H1 (cell line): ENCODE data around the gene IPO11. TPM values are rescaled to one million over a fixed set of nuclear protein-coding genes. Genes with fewer than 3 reads are reported as not detected.

Experiments
- CTCF ChIA-PET: fragments of 300-600 bp; sonication (Branson Sonifier 250); formaldehyde crosslinking; loops from one replicate; lab custom pipeline; 2021; ENCODE audit not compliant: partially characterized antibody; lab: Charles Lee
- POLR2A ChIA-PET: fragments of 300-600 bp; sonication (Branson Sonifier 250); formaldehyde crosslinking; loops from one replicate; lab custom pipeline; 2021; ENCODE audit warnings: inconsistent platforms; ENCODE audit not compliant: partially characterized antibody; lab: Charles Lee
- DNase-seq, 2 experiments: peaks; one replicate each; pipeline versions ENCODE4 v3.0.0 to v3.0.0-alpha.2; 2010 to 2022; ENCODE audit warnings: low spot score in 2 of 2, low read depth in 1 of 2, mixed read lengths in 1 of 2
- FAIRE-seq: peaks from 2 replicates; lab custom pipeline; 2011; peaks lifted over from hg19 to GRCh38; lab: Jason Lieb, UNC
- H2AFZ ChIP-seq: 2 replicates; pipeline ENCODE4 v1.8.1; 2012; ENCODE audit warnings: low read length, inconsistent platforms
- H2AK5ac ChIP-seq: 2 replicates; pipeline ENCODE4 v1.6.1; 2013; ENCODE audit warnings: low read depth, low read length
- H2BK120ac ChIP-seq: replicated peaks from 2 replicates; pipeline ENCODE3; 2013; ENCODE audit warnings: low read depth, low read length, inconsistent platforms
- H2BK12ac ChIP-seq: 2 replicates; pipeline ENCODE4 v1.6.1; 2013; ENCODE audit warnings: low read depth, low read length
- H2BK15ac ChIP-seq: 2 replicates; pipeline ENCODE4 v1.6.1; 2013; ENCODE audit warnings: low read length
- H2BK20ac ChIP-seq: 2 replicates; pipeline ENCODE4 v1.6.1; 2013; ENCODE audit warnings: low read length
- H2BK5ac ChIP-seq: 2 replicates; pipeline ENCODE4 v1.6.1; 2013; ENCODE audit warnings: low read depth, low read length
- H3K14ac ChIP-seq: 2 replicates; pipeline ENCODE4 v1.6.1; 2013; ENCODE audit warnings: inconsistent platforms; ENCODE audit not compliant: insufficient read length
- H3K18ac ChIP-seq: 2 replicates; pipeline ENCODE4 v1.6.1; 2013; ENCODE audit warnings: low read length; ENCODE audit errors: extremely low read depth
- H3K23ac ChIP-seq: 2 replicates; pipeline ENCODE4 v1.6.1; 2013; ENCODE audit warnings: inconsistent platforms; ENCODE audit not compliant: insufficient read length
- H3K23me2 ChIP-seq: 2 replicates; pipeline ENCODE4 v1.6.1; 2013; ENCODE audit warnings: low read depth, low read length
- H3K27ac ChIP-seq: 2 replicates; pipeline ENCODE4 v1.6.1; 2011; ENCODE audit warnings: low read depth, low read length, inconsistent platforms
- H3K27me3 ChIP-seq, 4 experiments: replicated peaks in 1 of 4; 1 replicate in 1 of 4; 2 replicates in 3 of 4; pipeline versions ENCODE4 v1.6.1 to v1.8.1; 2011 to 2013; ENCODE audit warnings: low read length in 3 of 4, mild to moderate bottlenecking in 3 of 4, inconsistent platforms in 2 of 4, mixed read lengths in 2 of 4, moderate library complexity in 1 of 4; ENCODE audit not compliant: control insufficient read depth in 3 of 4, insufficient read depth in 3 of 4; ENCODE audit errors: extremely low read depth in 1 of 4
- H3K36me3 ChIP-seq, 4 experiments: 2 replicates each; pipeline versions ENCODE4 v1.6.1 to v1.8.1; 2011 to 2013; ENCODE audit warnings: mild to moderate bottlenecking in 4 of 4, low read length in 3 of 4, moderate library complexity in 2 of 4, control low read depth in 1 of 4, inconsistent platforms in 1 of 4; ENCODE audit not compliant: insufficient read depth in 4 of 4, control insufficient read depth in 2 of 4
- H3K4ac ChIP-seq: replicated peaks from 2 replicates; pipeline ENCODE3; 2013; ENCODE audit warnings: low read length, low read depth, mixed read lengths, inconsistent platforms; ENCODE audit not compliant: insufficient read length
- H3K4me1 ChIP-seq, 4 experiments: replicated peaks in 1 of 4; 1 replicate in 1 of 4; 2 replicates in 3 of 4; pipeline versions ENCODE4 v1.6.1 to v1.8.1; 2011 to 2013; ENCODE audit warnings: low read length in 3 of 4, inconsistent platforms in 2 of 4, mixed read lengths in 1 of 4; ENCODE audit not compliant: insufficient read depth in 4 of 4, control insufficient read depth in 3 of 4
- H3K4me2 ChIP-seq, 2 experiments: 2 replicates each; pipeline versions ENCODE4 v1.6.1 to v1.8.1; 2011 to 2013; ENCODE audit warnings: low read depth in 2 of 2, low read length in 2 of 2, control low read depth in 1 of 2, inconsistent platforms in 1 of 2, mild to moderate bottlenecking in 1 of 2; ENCODE audit not compliant: insufficient read depth in 1 of 2
- H3K4me3 ChIP-seq, 4 experiments: fragments of 200-600, 300-600 bp in 1 of 4; sonication (generic), shearing (Covaris generic), sonication (Bioruptor Twin) in 1 of 4; 2 replicates each; pipeline versions ENCODE4 v1.5.1 to v1.8.1; 2011 to 2016; ENCODE audit warnings: low read length in 4 of 4, low read depth in 3 of 4, control low read depth in 2 of 4, inconsistent platforms in 2 of 4, mild to moderate bottlenecking in 2 of 4, mixed read lengths in 1 of 4, moderate library complexity in 1 of 4; ENCODE audit not compliant: insufficient read depth in 2 of 4; ENCODE audit errors: extremely low read depth in 1 of 4
- H3K56ac ChIP-seq: replicated peaks from 2 replicates; pipeline ENCODE3; 2013; ENCODE audit warnings: low read depth, mild to moderate bottlenecking, mixed read lengths, low read length, inconsistent platforms; ENCODE audit not compliant: insufficient read length
- H3K79me1 ChIP-seq: 2 replicates; pipeline ENCODE4 v1.6.1; 2013; ENCODE audit warnings: low read depth, low read length, control low read depth
- H3K79me2 ChIP-seq, 2 experiments: 2 replicates each; pipeline versions ENCODE4 v1.6.1 to v1.8.1; 2012 to 2013; ENCODE audit warnings: low read length in 2 of 2, mild to moderate bottlenecking in 2 of 2, inconsistent platforms in 1 of 2; ENCODE audit not compliant: insufficient read depth in 2 of 2, control insufficient read depth in 1 of 2
- H3K9ac ChIP-seq, 4 experiments: replicated peaks in 1 of 4; 1 replicate in 1 of 4; 2 replicates in 3 of 4; pipeline versions ENCODE4 v1.6.1 to v1.8.1; 2011 to 2013; ENCODE audit warnings: low read depth in 3 of 4, low read length in 3 of 4, control low read depth in 2 of 4, mild to moderate bottlenecking in 2 of 4, moderate library complexity in 2 of 4, inconsistent platforms in 1 of 4; ENCODE audit errors: extremely low read depth in 1 of 4
- H3K9me3 ChIP-seq, 2 experiments: 2 replicates each; pipeline versions ENCODE4 v1.6.1 to v1.8.1; 2012 to 2013; ENCODE audit warnings: mild to moderate bottlenecking in 2 of 2, moderate library complexity in 2 of 2, control low read depth in 1 of 2, inconsistent platforms in 1 of 2, low read depth in 1 of 2, low read length in 1 of 2, mixed read lengths in 1 of 2; ENCODE audit not compliant: insufficient read depth in 2 of 2
- H4K20me1 ChIP-seq, 2 experiments: replicated peaks in 1 of 2; 2 replicates each; pipeline versions ENCODE3 to v1.8.1; 2011 to 2013; ENCODE audit warnings: inconsistent platforms in 2 of 2, low read length in 2 of 2, mild to moderate bottlenecking in 1 of 2; ENCODE audit not compliant: insufficient read depth in 2 of 2, control insufficient read depth in 1 of 2
- H4K5ac ChIP-seq: 2 replicates; pipeline ENCODE4 v1.6.1; 2013; ENCODE audit warnings: low read length, low read depth, mixed read lengths, inconsistent platforms; ENCODE audit not compliant: insufficient read length
- H4K8ac ChIP-seq: 2 replicates; pipeline ENCODE4 v1.8.0; 2013; ENCODE audit warnings: mild to moderate bottlenecking, moderate library complexity, low read length, inconsistent platforms; ENCODE audit not compliant: insufficient read depth; ENCODE audit errors: extremely low read depth
- H4K91ac ChIP-seq: replicated peaks from 2 replicates; pipeline ENCODE3; 2013; ENCODE audit warnings: low read length, mixed read lengths, inconsistent platforms; ENCODE audit not compliant: insufficient read length
- MAFK ChIP-seq: IDR thresholded peaks from 2 replicates; pipeline ENCODE4 v1.6.1; 2012; ENCODE audit warnings: low read depth, mild to moderate bottlenecking, improper control_type of control experiment, low read length
- MAX ChIP-seq: IDR thresholded peaks from 2 replicates; pipeline ENCODE4 v1.6.1; 2012; ENCODE audit warnings: inconsistent platforms
- WGBS, 2 experiments: shearing (Covaris generic) in 1 of 2; methylation state at CpG; one replicate each; pipeline versions ENCODE4 v1.1.6 to v1.1.7; 2013 to 2015; ENCODE audit warnings: low lambda C conversion rate in 2 of 2, mixed read lengths in 2 of 2, inconsistent platforms in 1 of 2, low coverage in 1 of 2, missing lambda C conversion rate in 1 of 2; ENCODE audit not compliant: insufficient replicate concordance in 2 of 2, insufficient coverage in 1 of 2, insufficient read length in 1 of 2; ENCODE audit errors: extremely low coverage in 1 of 2, missing lambda C conversion rate in 1 of 2; 5-methylcytosine and 5-hydroxymethylcytosine counted together
- polyA plus RNA-seq, 7 experiments: library from polyadenylated mRNA; depleted of rRNA in 3 of 7; stranded (reverse) in 5 of 7; unstranded in 2 of 7; fragments of >200 nt in 5 of 7; fragments of 200-250 nt in 2 of 7; gene quantifications; 1 replicate in 5 of 7; 2 replicates in 1 of 7; 4 replicates in 1 of 7; pipeline versions ENCODE4 v1.2.1 to v1.2.3, GENCODE V29; 2011 to 2013; ENCODE audit warnings: missing spikeins in 2 of 7, mixed read lengths in 2 of 7
- total RNA-seq: library from RNA; stranded (reverse); fragmentation: NEBNext Ultra II Directional; extraction: Animal tissue kit (Norgen Biotek cat#: 25700); gene quantifications from 2 replicates; pipeline ENCODE4 v1.2.1, GENCODE V29; 2021

The IPO11 gene
- total and polyA plus RNA-seq, 2 of the 8 experiments (the other 6 are each of a cell fraction or from before 2014, with no cell fraction given), result 23.6 to 64.4 TPM

DNA sequence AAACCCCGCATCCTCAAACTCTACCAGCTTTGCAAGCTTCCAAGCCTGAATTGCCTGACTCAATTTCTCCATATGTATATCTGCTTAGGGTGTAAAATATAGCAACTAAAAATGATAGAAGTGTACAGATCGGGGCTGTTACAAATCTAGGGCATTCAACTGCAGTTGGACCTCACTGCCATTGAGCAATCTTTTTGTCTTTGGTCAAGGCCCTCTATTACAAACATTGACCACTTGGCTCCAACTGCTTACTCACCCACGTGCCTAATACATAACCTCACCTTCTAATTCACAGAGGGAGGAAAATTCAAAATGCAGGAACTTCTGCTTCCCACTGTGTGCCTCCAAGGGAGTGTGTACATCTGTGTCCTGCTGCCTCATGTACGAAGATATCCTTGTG, 176.1 kb downstream of the IPO11 start:
- Histone ChIP-seq H4K20me1 (no peaks in the 10 kb centered on the region), H3K4ac (no peak overlapping the region), H2AFZ (no peak overlapping the region), H2BK20ac (no peak overlapping the region)
- no peak for FAIRE-seq
- TF ChIP-seq MAX, result no peak
- no peak for TF ChIP-seq MAFK
- TF ChIP-seq, all 59 proteins: peak for 0
- Histone ChIP-seq H2BK15ac (no peak overlapping the region), H4K8ac (no peak overlapping the region), H3K23ac (no peak overlapping the region), H3K79me2 (no peaks in the 10 kb centered on the region), H3K14ac (no peak overlapping the region), H2BK12ac (no peak overlapping the region), H3K18ac (no peak overlapping the region), H3K36me3 (peaks cover 0 to 3% (median 0%) of the 10 kb centered on the region in 4 experiments; a peak in 3 of 8 replicates), H3K27ac (no peak overlapping the region), H3K23me2 (no peaks in the 10 kb centered on the region), H4K91ac (no peak overlapping the region), H3K4me3 (no peak overlapping the region), H4K5ac (no peak overlapping the region), H3K79me1 (no peaks in the 10 kb centered on the region), H3K27me3 (no peaks in the 10 kb centered on the region), H3K9ac (no peak overlapping the region), H2BK5ac (no peak overlapping the region), H3K9me3 (no peaks in the 10 kb centered on the region), H2AK5ac (no peak overlapping the region), H3K56ac (no peak overlapping the region), H2BK120ac (no peak overlapping the region), H3K4me2 (no peak overlapping the region), H3K4me1 (no peaks in the 10 kb centered on the region)
- ChIA-PET CTCF (interaction anchor here (1.1 to 2.3 kb wide), 2 partner anchors 16 to 128 kb away, joined by 4 to 8 read pairs; no protein-coding TSS in a partner anchor), POLR2A (no interaction called here)
- 92% methylated on average over 4 of the region's 4 CpGs; no CpG with 5 or more reads in 1 of the 2 experiments for WGBS, 2 experiments
- no peak for DNase-seq
